ENCODE measurements around the gene RAD9A. TPM values are rescaled to one million over a fixed set of nuclear protein-coding genes. Genes with fewer than 3 reads are reported as not detected.

RAD9A gene
- total RNA-seq, 1 experiment from 2014 or later = 43.0 TPM

DNA sequence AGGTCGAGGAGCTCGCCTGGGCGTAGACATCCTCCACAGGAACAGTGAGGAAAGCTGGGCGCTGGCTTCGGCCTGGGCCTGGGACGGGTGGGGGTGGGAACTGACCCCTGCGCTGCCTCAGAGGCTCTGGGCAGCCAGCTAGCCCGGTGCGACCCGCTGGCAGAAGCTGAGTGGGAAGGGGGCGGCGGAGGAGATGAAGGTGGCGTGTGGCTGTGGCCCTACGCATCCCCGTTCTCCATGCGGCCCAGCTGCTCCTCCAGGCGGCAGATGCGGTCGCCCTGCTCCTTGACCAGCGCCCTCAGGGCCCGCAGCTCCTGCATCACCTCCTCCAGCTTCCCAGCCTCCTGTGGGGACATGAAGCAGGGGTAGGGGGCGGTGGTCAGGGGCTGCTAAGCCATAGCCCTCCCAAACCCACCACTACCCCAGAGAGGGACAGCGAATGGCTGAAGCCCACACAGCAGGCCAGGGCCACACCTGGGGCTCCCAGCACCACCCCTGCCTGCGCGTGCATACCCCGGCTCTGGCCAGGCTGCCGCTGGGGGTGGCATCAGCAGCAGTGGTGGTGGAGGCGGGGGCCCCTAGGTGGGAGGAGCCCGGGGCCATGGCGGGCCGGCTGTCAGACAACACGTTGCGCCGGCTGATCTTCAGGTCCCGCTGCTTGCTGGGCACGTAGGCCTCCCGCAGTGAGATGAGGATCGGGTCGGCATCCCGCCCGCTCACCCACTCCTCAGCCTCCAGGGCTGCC, 46.5 kb downstream of the RAD9A start:
- Histone ChIP-seq H3K9me3 (ENCODE audit: low read depth, low read length, poor library complexity, severe bottlenecking) (no peaks in the 10 kb centered on the region), H3K4me1 (ENCODE audit: insufficient read depth, low read length, poor library complexity, severe bottlenecking) (no peaks in the 10 kb centered on the region), H3K27me3 (replicated peaks; ENCODE audit: insufficient read depth, low read depth, low read length, poor library complexity) (no peaks in the 10 kb centered on the region), H3K36me3 (ENCODE audit: insufficient read depth, low read length, poor library complexity, severe bottlenecking) (peaks cover 31% of the 10 kb centered on the region), H3K27ac (ENCODE audit: low read depth, low read length, poor library complexity, severe bottlenecking) (no peak overlapping the region), H3K4me3 (ENCODE audit: low read depth, low read length, poor library complexity, severe bottlenecking) (no peak overlapping the region)
- no peak for TF ChIP-seq EZH2 (IDR thresholded peaks at IDR 0.05; ENCODE audit: borderline replicate concordance, low read depth, low read length, poor library complexity, severe bottlenecking)
- TF ChIP-seq, protein P1, sequence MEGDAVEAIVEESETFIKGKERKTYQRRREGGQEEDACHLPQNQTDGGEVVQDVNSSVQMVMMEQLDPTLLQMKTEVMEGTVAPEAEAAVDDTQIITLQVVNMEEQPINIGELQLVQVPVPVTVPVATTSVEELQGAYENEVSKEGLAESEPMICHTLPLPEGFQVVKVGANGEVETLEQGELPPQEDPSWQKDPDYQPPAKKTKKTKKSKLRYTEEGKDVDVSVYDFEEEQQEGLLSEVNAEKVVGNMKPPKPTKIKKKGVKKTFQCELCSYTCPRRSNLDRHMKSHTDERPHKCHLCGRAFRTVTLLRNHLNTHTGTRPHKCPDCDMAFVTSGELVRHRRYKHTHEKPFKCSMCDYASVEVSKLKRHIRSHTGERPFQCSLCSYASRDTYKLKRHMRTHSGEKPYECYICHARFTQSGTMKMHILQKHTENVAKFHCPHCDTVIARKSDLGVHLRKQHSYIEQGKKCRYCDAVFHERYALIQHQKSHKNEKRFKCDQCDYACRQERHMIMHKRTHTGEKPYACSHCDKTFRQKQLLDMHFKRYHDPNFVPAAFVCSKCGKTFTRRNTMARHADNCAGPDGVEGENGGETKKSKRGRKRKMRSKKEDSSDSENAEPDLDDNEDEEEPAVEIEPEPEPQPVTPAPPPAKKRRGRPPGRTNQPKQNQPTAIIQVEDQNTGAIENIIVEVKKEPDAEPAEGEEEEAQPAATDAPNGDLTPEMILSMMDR (conservative IDR thresholded peaks at IDR 0.05; ENCODE audit: low read depth, low read length) = no peak
- intact Hi-C loops (cut with micrococcal nuclease; ENCODE audit: unreplicated experiment) = no loop called here
- no TSS peak for BruUV-seq (replicated peaks)
- CTCF ChIA-PET = interaction anchor here (1.0 kb wide), 1 partner anchor 37 kb away, joined by 3 read pairs; the partner anchor contains the start of gene PPP1CA
- DNase-seq (ENCODE audit: low spot score) = no peak
- POLR2A ChIA-PET (ENCODE audit: low non-redundant PET) = no interaction called here

DNA sequence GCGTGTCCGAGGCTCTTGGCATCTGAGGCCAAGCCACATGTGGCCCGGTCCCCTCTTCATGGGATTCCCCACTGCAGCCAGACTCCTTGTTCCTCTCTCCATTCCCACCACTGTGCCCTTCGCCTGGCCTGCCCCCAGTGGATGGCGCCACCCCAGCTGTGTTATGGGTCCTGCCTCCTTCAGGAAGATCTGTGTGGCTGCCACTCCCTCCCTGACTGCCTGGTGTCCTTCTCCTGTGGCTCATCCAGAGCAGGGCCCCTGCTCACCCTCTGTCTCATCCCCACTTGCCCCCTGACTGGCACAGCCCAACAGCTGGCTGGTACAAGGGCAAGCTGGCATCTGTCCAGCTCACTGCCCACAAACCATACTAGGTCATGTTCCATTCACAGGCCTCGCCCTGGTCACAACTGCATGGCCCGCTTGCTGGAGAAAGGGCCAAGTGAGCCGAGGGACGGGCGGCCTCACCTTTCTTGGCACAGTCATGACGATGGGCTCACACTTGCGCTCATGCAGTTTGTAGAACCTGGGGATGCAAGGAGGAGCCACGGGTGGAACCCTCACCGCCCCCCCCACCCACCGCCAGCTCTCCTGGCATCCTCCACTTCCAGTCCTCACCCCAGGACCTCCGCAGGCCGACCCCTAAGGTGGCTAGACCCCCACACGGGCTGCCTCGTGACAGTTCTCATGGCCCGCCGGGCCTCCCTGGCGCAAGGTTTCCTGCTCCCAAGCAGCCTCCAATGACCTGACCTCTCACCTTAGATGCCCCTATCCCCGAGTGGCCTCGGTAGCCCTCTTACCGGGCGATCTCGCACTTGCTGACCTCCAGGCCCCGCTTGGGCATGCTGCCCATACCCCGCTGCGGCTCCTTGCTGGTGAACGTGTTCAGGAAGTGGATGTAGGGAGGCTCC, 47.8 kb downstream of the RAD9A start:
- peak; percentile 60 for DNase-seq (ENCODE audit: low spot score)
- ChIA-PET POLR2A (ENCODE audit: low non-redundant PET) (interaction anchor here (0.7 kb wide), 1 partner anchor 9 kb away, joined by 3 read pairs; no protein-coding TSS in a partner anchor), CTCF (interaction anchor here (0.6 to 1.0 kb wide), 2 partner anchors 38 to 801 kb away, joined by 3 read pairs; partner anchors contain the start of genes PPP1CA and RBM4)
- Histone ChIP-seq H3K27ac (ENCODE audit: low read depth, low read length, poor library complexity, severe bottlenecking) (no peak overlapping the region), H3K27me3 (replicated peaks; ENCODE audit: insufficient read depth, low read depth, low read length, poor library complexity) (no peaks in the 10 kb centered on the region), H3K4me3 (ENCODE audit: low read depth, low read length, poor library complexity, severe bottlenecking) (no peak overlapping the region), H3K36me3 (ENCODE audit: insufficient read depth, low read length, poor library complexity, severe bottlenecking) (peaks cover 20% of the 10 kb centered on the region), H3K9me3 (ENCODE audit: low read depth, low read length, poor library complexity, severe bottlenecking) (no peaks in the 10 kb centered on the region), H3K4me1 (ENCODE audit: insufficient read depth, low read length, poor library complexity, severe bottlenecking) (peaks cover 5% of the 10 kb centered on the region)
- intact Hi-C loops (cut with micrococcal nuclease; ENCODE audit: unreplicated experiment) = no loop called here
- no peak for TF ChIP-seq EZH2 (IDR thresholded peaks at IDR 0.05; ENCODE audit: borderline replicate concordance, low read depth, low read length, poor library complexity, severe bottlenecking)
- TF ChIP-seq, protein P1 (conservative IDR thresholded peaks at IDR 0.05; ENCODE audit: low read depth, low read length) = peak; percentile 53; the same call in 1 of the 2 replicates
- no TSS peak for BruUV-seq (replicated peaks)

DNA sequence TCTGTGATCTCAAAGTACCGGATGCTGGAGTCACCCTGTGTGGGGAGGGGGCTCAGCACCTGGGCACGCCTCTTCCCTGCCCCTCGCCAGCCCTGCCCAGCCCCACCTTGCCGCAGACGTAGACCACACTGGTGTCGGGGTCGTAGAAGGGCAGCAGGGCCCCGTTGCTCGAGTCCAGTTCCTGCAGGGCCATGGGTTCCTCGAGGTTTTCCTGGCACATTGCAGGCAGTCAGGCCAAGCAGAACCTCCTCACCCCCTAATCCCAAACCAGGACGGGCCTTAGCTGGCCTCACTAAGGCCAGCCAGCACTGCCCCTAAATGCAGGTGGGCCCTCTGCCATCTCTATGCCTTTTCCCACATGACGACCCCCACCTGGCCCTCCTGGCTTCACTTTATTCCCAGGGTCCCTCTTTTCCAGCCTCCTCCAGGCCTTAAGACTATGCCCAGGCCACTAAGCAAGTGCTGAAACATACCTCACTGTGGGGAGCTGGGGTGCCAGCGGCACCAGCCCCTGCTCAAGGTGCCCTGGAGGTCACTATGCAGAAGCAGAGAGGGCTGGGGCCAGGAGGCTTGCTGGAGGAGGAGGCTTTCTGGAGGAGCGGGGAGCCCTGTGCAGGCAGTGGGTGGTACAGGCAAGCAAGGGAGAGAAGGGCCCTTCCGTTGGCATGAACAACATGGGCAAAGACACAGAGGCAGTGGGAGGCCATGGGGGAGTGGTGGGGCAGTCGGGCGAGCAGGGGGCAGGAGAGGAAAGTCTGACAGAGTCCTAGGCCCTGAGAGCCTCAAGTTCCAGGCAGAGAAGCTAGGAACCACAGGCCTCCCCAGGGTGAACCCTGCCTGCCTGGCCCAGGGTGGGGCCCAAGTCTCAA, 48.7 kb downstream of the RAD9A start:
- no peaks in the 10 kb centered on the region for H3K27me3 ChIP-seq (replicated peaks; ENCODE audit: insufficient read depth, low read depth, low read length, poor library complexity)
- ChIA-PET CTCF (interaction anchor here (0.6 kb wide), 1 partner anchor 802 kb away, joined by 3 read pairs; the partner anchor contains the start of gene RBM4), POLR2A (ENCODE audit: low non-redundant PET) (interaction anchor here (0.6 kb wide), 1 partner anchor 20 kb away, joined by 7 read pairs; no protein-coding TSS in a partner anchor)
- intact Hi-C loops (cut with micrococcal nuclease; ENCODE audit: unreplicated experiment) = no loop called here
- H3K4me1 ChIP-seq (ENCODE audit: insufficient read depth, low read length, poor library complexity, severe bottlenecking) = peaks cover 5% of the 10 kb centered on the region
- peak overlapping the region; percentile 40 for H3K27ac ChIP-seq (ENCODE audit: low read depth, low read length, poor library complexity, severe bottlenecking)
- TF ChIP-seq, protein P1 (conservative IDR thresholded peaks at IDR 0.05; ENCODE audit: low read depth, low read length) = no peak
- no peak for TF ChIP-seq EZH2 (IDR thresholded peaks at IDR 0.05; ENCODE audit: borderline replicate concordance, low read depth, low read length, poor library complexity, severe bottlenecking)
- no peaks in the 10 kb centered on the region for H3K9me3 ChIP-seq (ENCODE audit: low read depth, low read length, poor library complexity, severe bottlenecking)
- no peak overlapping the region for H3K4me3 ChIP-seq (ENCODE audit: low read depth, low read length, poor library complexity, severe bottlenecking)
- DNase-seq (ENCODE audit: low spot score) = no peak
- no TSS peak for BruUV-seq (replicated peaks)
- peaks cover 18% of the 10 kb centered on the region for H3K36me3 ChIP-seq (ENCODE audit: insufficient read depth, low read length, poor library complexity, severe bottlenecking)
